PFSK-1 (cell line): ENCODE measurements around the gene ATP8B4.

ENCODE experiments used
- POLR2AphosphoS5 ChIP-seq: IDR thresholded peaks from 2 replicates; pipeline ENCODE4 v1.6.1; 2012; ENCODE audit warnings: low read depth, mild to moderate bottlenecking, control low read depth, low read length, moderate library complexity
- SIN3A ChIP-seq: IDR thresholded peaks from 2 replicates; pipeline ENCODE4 v1.6.1; 2012; ENCODE audit warnings: mild to moderate bottlenecking, low read length, moderate library complexity, borderline replicate concordance; ENCODE audit not compliant: insufficient read depth
- TAF1 ChIP-seq: IDR thresholded peaks from 2 replicates; pipeline ENCODE4 v1.6.1; 2012; ENCODE audit warnings: low read length, control low read depth, borderline replicate concordance; ENCODE audit not compliant: insufficient read depth
- TF ChIP-seq, protein P1 (sequence below), 2 experiments: IDR thresholded peaks; 2 replicates each; pipeline versions ENCODE4 v1.6.1 to v1.8.0; 2011 to 2012; ENCODE audit warnings: low read depth in 2 of 2, low read length in 2 of 2, control low read depth in 1 of 2, inconsistent platforms in 1 of 2, mild to moderate bottlenecking in 1 of 2, moderate library complexity in 1 of 2; ENCODE audit not compliant: insufficient read depth in 1 of 2

DNA sequence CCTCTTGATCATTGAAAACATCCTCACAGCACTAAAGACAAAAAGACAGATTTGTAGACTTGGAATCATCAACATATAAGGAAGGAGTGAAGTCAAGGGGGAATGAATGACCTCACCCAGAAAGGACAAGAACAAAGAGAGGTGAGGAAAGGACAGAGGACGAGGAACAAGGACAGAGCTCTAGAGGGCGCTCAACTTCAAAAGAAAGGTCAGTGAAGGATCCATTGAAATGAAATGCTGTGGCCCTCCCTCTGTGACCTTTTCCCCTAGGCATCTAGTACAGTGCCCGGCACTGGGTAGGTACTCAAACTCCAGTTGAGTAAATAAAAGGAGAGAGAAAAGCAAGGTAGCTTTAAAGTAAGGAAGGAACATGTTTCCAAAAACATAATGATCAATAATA, 2.6 kb downstream of the ATP8B4 start:
- TF ChIP-seq POLR2AphosphoS5 (no peak), TAF1 (no peak), SIN3A (no peak)
- TF ChIP-seq, protein P1, sequence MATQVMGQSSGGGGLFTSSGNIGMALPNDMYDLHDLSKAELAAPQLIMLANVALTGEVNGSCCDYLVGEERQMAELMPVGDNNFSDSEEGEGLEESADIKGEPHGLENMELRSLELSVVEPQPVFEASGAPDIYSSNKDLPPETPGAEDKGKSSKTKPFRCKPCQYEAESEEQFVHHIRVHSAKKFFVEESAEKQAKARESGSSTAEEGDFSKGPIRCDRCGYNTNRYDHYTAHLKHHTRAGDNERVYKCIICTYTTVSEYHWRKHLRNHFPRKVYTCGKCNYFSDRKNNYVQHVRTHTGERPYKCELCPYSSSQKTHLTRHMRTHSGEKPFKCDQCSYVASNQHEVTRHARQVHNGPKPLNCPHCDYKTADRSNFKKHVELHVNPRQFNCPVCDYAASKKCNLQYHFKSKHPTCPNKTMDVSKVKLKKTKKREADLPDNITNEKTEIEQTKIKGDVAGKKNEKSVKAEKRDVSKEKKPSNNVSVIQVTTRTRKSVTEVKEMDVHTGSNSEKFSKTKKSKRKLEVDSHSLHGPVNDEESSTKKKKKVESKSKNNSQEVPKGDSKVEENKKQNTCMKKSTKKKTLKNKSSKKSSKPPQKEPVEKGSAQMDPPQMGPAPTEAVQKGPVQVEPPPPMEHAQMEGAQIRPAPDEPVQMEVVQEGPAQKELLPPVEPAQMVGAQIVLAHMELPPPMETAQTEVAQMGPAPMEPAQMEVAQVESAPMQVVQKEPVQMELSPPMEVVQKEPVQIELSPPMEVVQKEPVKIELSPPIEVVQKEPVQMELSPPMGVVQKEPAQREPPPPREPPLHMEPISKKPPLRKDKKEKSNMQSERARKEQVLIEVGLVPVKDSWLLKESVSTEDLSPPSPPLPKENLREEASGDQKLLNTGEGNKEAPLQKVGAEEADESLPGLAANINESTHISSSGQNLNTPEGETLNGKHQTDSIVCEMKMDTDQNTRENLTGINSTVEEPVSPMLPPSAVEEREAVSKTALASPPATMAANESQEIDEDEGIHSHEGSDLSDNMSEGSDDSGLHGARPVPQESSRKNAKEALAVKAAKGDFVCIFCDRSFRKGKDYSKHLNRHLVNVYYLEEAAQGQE (IDR thresholded peaks at IDR 0.05; ENCODE audit: insufficient read depth in 1 of 2, low read depth in 2 of 2, low read length in 2 of 2): no peak
